GM23248 (cell line): ENCODE measurements around the gene PRPSAP1.

Source experiments
- EZH2 ChIP-seq: fragments of 200-600 bp; sonication (generic); IDR thresholded peaks from 2 replicates; pipeline ENCODE4 v1.6.1; 2018; ENCODE audit warnings: antibody characterized with exemption, mild to moderate bottlenecking; ENCODE audit not compliant: insufficient read depth, poor library complexity, severe bottlenecking
- EZH2phosphoT487 ChIP-seq: fragments of 200-600 bp; sonication (generic); IDR thresholded peaks from 2 replicates; pipeline ENCODE4 v1.6.1; 2018; ENCODE audit warnings: antibody characterized with exemption, moderate library complexity, mild to moderate bottlenecking, low read depth; ENCODE audit not compliant: insufficient read depth

- TF ChIP-seq EZH2 (no peak), EZH2phosphoT487 (no peak)
These were observed 85.5 kb downstream of the PRPSAP1 start for GRCh38 chr17:76268015-76268749.
